Bronchial epithelial cell (primary cell): ENCODE measurements around the gene CYTH4. TPM values are rescaled to one million over a fixed set of nuclear protein-coding genes. Genes with fewer than 3 reads are reported as not detected.

Experiments
- DNase-seq: peaks from one replicate; pipeline ENCODE4 v3.0.0-alpha.2; 2010; ENCODE audit warnings: low read depth
- FAIRE-seq: peaks from 2 replicates; lab custom pipeline; 2011; peaks lifted over from hg19 to GRCh38; lab: Jason Lieb, UNC
- H3K27me3 ChIP-seq: 2 replicates; pipeline ENCODE4 v1.5.1; 2011; ENCODE audit warnings: low read length; ENCODE audit not compliant: control insufficient read depth, insufficient read depth
- H3K36me3 ChIP-seq: 2 replicates; pipeline ENCODE4 v1.5.1; 2011; ENCODE audit warnings: low read length; ENCODE audit not compliant: control insufficient read depth, insufficient read depth
- H3K4me3 ChIP-seq: 2 replicates; pipeline ENCODE4 v1.5.1; 2011; ENCODE audit warnings: mild to moderate bottlenecking, low read depth, low read length, control low read depth
- total RNA-seq: library from RNA; depleted of rRNA; stranded (reverse); fragments of >200 nt; gene quantifications from 2 replicates; pipeline ENCODE4 v1.2.1, GENCODE V29; 2014
- TF ChIP-seq, protein P1 (sequence below): IDR thresholded peaks from 2 replicates; pipeline ENCODE4 v1.5.1; 2011; ENCODE audit warnings: mild to moderate bottlenecking, moderate library complexity, low read length, control low read depth, inconsistent platforms; ENCODE audit not compliant: insufficient read depth, severe bottlenecking

CYTH4 gene
- total RNA-seq, 1 donor from 2014 or later, result not detected

DNA sequence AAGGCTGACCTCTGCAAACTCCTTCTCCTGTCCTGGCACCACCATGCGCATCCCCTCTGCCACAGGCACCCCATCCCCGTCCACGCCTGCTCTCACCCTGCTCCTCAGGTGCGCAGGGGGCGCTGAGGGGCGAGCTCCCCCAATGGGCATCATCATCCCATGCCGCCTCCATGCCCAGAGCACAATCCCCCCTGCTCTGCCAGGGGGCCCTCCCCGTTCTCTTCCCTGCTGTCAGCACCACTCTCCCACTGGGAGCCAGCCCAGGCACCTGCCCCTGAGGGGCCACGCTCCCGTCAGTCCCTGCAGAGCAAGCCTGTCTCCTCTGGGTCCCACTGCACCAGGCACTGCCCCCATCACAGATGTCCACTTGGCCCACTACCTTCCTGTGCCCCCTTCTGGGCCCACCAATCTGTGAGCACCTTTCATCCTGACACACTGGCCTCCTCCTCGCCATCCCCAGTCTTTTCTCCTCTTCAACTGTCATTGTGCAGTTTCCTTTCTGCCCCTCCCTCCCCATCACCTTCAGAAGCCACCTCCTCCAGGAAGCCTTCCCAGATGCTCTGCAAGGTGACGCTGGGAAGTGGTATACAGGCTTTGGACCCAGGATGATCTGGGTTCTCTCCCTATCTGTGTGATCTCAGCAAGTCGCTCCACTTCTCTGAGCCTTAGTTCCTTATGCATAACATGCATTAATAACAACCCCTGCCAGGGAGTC, 62.6 kb downstream of the CYTH4 start:
- DNase-seq (no peak), FAIRE-seq (no peak)
- no peaks in the 10 kb centered on the region for H3K36me3 ChIP-seq
- H3K4me3 ChIP-seq, result no peak overlapping the region
- TF ChIP-seq, protein P1, sequence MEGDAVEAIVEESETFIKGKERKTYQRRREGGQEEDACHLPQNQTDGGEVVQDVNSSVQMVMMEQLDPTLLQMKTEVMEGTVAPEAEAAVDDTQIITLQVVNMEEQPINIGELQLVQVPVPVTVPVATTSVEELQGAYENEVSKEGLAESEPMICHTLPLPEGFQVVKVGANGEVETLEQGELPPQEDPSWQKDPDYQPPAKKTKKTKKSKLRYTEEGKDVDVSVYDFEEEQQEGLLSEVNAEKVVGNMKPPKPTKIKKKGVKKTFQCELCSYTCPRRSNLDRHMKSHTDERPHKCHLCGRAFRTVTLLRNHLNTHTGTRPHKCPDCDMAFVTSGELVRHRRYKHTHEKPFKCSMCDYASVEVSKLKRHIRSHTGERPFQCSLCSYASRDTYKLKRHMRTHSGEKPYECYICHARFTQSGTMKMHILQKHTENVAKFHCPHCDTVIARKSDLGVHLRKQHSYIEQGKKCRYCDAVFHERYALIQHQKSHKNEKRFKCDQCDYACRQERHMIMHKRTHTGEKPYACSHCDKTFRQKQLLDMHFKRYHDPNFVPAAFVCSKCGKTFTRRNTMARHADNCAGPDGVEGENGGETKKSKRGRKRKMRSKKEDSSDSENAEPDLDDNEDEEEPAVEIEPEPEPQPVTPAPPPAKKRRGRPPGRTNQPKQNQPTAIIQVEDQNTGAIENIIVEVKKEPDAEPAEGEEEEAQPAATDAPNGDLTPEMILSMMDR, result no peak
- H3K27me3 ChIP-seq, result peaks cover 3% of the 10 kb centered on the region

DNA sequence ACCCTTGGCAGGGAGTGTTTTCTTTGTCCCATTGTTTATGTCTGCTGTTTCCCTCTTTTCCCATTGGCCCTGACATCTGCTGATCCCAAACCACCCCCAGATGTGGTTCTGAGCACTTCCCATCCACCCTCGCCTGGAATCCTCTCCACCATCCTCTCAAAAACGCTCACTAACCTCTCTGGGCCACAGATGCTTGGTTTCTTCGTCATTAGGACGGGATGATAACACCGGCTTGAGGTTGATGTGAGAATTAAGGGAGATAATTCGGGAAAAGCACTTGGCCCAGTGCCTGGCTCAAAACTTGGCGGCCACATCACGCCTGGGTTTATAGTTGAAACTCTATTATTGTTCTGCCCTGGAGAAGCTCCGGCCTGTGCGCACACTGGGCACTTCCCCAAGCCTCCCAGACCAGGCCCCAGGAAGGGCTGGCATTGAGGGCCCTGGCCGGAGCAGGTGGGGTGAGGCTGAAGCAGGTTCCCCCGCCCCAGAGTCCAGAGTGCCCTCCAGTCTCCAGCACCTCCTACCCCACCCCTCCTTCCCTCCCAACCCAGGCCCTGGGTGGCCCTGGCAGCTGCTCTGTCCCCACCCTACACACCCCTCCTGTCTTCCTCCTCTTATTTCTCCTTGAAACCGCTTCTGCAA, 63.7 kb downstream of the CYTH4 start:
- TF ChIP-seq, protein P1, result no peak
- DNase-seq (peak; percentile 12), FAIRE-seq (no peak)
- peaks cover 3% of the 10 kb centered on the region for H3K27me3 ChIP-seq
- H3K4me3 ChIP-seq, result no peak overlapping the region
- H3K36me3 ChIP-seq, result no peaks in the 10 kb centered on the region

DNA sequence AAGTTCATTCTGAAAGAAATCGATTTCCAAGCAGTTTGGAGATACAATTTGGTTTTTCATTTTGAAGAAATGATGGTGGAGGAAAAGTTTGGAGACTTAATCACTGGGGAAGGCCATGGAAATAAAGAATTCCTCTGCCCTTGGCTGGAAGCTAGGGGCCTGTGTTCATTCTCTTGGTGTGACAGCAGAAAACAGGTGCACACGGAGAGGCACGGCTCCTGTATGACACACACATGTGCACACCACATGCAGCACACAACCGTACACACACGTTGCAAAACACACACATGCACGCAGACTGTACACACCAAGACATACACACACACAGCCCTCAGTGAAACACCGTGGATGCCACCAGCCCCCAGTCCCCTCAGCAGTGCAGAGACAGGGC, 64.2 kb downstream of the CYTH4 start:
- Histone ChIP-seq H3K4me3 (no peak overlapping the region), H3K36me3 (no peaks in the 10 kb centered on the region), H3K27me3 (peaks cover 3% of the 10 kb centered on the region)
- FAIRE-seq, result peak; percentile 76
- DNase-seq, result no peak
- TF ChIP-seq, protein P1, result no peak

DNA sequence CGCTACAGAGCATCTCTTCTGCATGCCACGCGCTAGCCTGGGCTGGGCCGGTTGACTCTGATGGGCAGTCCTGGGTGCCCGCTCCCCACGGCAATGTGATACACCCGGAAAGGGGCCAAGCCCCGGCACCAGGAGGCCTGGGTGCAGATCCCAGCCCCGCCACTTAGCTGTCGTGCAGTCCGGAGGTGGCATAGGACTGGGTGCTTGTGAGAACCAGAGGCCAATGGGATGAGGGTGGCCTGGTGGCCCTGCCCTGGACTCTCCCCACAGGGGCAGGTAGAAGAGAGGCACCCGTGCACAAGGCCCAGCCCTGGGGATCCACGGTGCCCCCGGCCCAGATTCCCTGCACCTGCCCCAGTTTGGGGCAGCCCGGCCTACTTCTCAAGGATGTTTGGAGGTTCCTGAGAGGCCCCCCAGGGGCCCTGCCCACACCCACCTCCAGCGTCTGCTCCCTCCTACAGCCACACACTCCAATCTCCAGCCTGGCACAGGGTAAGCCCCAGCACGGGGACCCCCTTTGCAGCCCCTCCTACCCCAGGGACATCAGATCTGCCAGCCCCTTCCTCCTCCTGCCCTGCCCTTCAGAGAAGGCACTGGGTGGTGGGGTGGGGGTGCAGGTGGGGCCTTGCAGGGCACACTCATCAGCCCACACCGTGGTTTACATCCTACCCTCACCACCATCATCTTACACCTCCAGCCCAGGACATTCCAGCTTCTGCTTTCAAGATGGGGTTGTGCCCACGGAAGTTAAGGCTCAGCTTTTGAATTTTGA, 66.9 kb downstream of the CYTH4 start:
- Histone ChIP-seq H3K27me3 (no peaks in the 10 kb centered on the region), H3K36me3 (no peaks in the 10 kb centered on the region), H3K4me3 (no peak overlapping the region)
- no peak for DNase-seq
- FAIRE-seq, result no peak
- TF ChIP-seq, protein P1, result no peak

DNA sequence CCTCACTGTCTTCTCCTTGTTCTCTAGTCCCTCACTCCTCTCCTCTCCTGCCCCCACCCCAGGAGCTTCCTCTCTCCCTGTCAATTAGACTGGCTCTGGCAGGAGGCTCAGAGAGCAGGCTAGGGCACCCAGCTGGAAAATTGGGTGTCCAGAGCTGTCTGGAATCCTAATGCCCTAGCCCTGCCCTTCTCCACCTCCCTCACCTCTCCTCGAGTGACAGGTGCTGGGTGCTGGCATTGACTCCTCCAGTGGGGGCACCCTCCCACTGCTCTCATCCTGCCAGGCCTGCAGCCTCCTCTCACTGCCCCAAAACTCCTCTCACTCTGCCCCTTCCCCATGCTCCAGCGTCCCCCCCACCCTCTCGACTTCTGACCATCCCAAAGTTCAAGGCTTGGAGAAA, 68.9 kb downstream of the CYTH4 start:
- Histone ChIP-seq H3K36me3 (no peaks in the 10 kb centered on the region), H3K4me3 (no peak overlapping the region), H3K27me3 (no peaks in the 10 kb centered on the region)
- FAIRE-seq (no peak), DNase-seq (no peak)
- TF ChIP-seq, protein P1, result no peak
